ENCODE results near the gene SLC23A3.
A peak's percentile ranks its signal among the peaks of the same experiment; 100 is the strongest.

SLC23A3 gene

GRCh38 chr2:219161097-219161496 lies 8.7 kb downstream of the SLC23A3 start:
- no peak for DNase-seq (ENCODE audit: low spot score)
- no peak for TF ChIP-seq CTCF (IDR thresholded peaks at IDR 0.05; ENCODE audit: extremely low read depth, missing control alignments)

DNA sequence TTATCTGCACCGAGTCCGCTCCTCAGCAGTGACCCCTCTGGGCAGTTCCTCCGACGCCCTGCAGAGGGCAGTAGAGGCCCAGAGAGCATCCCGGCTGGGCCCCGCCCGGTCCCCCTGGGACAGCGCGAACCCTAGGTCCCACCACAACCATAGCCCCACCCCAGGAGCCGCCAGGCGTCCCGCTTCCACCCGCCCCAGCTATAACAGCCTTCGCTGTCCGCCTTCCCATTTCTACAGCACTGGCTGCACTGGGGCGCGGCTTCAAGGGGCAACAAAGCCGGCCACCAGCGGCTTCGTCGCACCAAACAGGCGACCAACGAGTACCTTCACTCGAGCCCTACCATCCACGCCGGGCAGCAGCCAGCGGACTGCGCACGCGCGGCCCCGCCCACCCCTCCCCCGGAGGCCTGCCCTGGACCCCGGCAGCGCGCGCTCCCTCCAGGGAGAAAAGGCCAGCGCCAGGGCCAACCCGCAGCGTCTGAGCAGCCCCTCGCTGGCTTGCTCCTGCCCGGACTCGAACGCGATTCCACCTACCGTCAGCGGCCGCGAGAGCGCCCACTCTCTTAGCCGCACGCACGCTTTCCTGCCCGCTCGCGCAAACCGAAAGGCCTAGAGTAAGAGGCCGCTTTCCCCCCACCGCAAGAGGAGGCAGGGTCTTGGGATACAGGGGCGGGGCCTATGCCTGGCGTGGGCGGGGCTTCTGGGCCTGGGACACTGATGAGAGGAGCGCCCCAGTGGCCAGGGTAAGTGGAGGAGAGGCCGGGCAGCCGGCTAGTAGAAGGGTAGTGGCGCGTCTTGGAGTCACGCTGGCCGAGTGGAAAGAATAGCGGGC lies 9.4 kb downstream of the SLC23A3 start, which contains the start of gene NHEJ1:
Gene NHEJ1, minus strand, starts transcription at position 630 of the 832 bp plus-strand sequence. CDS start 2,453 bp downstream, outside the sequence.
- DNase-seq (ENCODE audit: low spot score), result peak; percentile 95
- peak; percentile 93 for TF ChIP-seq CTCF (IDR thresholded peaks at IDR 0.05; ENCODE audit: extremely low read depth, missing control alignments)

DNA sequence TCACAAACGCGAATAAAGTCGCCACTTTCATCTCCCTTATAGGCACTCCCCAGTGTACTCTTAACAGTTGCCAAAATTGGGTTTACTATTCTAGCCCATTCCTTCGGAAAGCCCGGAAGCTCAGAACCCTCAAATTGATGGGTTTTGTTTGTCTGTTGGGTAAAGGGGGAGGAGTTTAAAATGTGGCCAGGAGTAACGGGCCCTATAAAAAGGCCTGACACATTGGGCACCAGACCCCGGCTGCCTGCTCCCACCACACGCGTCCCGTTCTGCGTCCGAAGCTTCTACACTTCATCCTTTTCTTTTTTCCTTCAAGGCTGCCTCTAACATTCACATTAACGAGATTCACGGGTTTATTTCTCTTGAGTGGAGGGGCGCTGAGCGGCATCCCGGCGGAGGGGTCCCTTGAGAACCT lies 10.1 kb downstream of the SLC23A3 start:
- TF ChIP-seq CTCF (IDR thresholded peaks at IDR 0.05; ENCODE audit: extremely low read depth, missing control alignments), result no peak
- DNase-seq (ENCODE audit: low spot score), result no peak

DNA sequence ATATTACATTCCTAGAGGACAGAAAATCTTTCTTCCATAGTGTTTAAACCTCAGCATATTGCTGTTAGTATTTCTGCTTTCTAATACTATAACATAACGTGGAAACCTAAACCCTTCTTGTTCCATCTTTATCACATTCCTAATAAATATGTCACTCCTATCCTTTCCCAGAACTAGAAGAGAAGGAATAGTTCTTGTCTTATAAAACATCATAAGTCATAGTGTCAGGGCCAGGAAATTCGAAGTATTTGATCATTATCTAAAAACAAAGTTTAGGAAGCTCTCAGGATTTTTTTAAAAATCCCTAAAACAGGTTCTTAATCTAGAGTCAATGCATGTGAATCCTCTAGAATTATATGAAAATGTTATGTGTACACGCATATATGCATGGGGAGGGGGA lies 11.2 kb downstream of the SLC23A3 start:
- TF ChIP-seq CTCF (IDR thresholded peaks at IDR 0.05; ENCODE audit: extremely low read depth, missing control alignments), result no peak
- no peak for DNase-seq (ENCODE audit: low spot score)

DNA sequence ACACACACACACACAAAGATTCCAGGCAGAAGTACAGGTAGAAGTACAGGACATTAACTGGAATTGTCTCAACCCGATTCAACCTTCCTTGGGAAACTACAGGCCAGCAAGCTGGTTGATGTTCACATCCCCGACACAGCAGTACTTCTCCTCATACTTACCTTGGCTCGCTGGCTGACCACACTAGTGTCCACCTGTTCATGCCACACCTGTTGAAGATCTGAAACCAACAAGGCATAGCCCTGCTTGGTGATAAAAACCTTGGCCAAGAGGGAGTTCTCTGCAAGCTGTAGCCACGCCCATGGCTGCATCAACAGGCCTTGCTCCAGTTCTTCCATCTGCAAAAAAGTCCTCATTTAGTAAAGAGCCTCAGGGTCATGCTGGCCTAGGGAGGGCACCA lies 11.8 kb downstream of the SLC23A3 start:
- DNase-seq (ENCODE audit: low spot score), result no peak
- no peak for TF ChIP-seq CTCF (IDR thresholded peaks at IDR 0.05; ENCODE audit: extremely low read depth, missing control alignments)

- DNase-seq (ENCODE audit: low spot score), result no peak
- no peak for TF ChIP-seq CTCF (IDR thresholded peaks at IDR 0.05; ENCODE audit: extremely low read depth, missing control alignments)
Observed at GRCh38 chr2:219157396-219157795, 12.4 kb downstream of the SLC23A3 start.

GRCh38 chr2:219155054-219155644 lies 14.7 kb downstream of the SLC23A3 start:
- peak; percentile 6 for TF ChIP-seq CTCF (IDR thresholded peaks at IDR 0.05; ENCODE audit: extremely low read depth, missing control alignments)
- peak; percentile 67 for DNase-seq (ENCODE audit: low spot score)

All from GM20000 (cell line).